CD1c-positive myeloid dendritic cell (primary cell): Measurements from ENCODE around the gene ACYP2.

Experiments
- DNase-seq: peaks from one replicate; pipeline ENCODE4 v3.0.0-alpha.2; 2016; ENCODE audit errors: extremely low spot score

ACYP2 gene

GRCh38 chr2:54329482-54330161 lies 214.2 kb downstream of the ACYP2 start:
- no peak for DNase-seq

- peak; percentile 91 for DNase-seq
These were observed 214.9 kb downstream of the ACYP2 start for GRCh38 chr2:54330162-54330925.

- no peak for DNase-seq
These were observed 215.8 kb downstream of the ACYP2 start for GRCh38 chr2:54330926-54331835.

GRCh38 chr2:54332386-54332785 lies 217.0 kb downstream of the ACYP2 start:
- DNase-seq: no peak

GRCh38 chr2:54336136-54336976 lies 220.9 kb downstream of the ACYP2 start:
- no peak for DNase-seq

GRCh38 chr2:54336977-54337255 lies 221.5 kb downstream of the ACYP2 start:
- DNase-seq: no peak

- no peak for DNase-seq
These were observed 226.2 kb downstream of the ACYP2 start for GRCh38 chr2:54341656-54342055.

GRCh38 chr2:54342603-54343002 lies 227.2 kb downstream of the ACYP2 start:
- no peak for DNase-seq

- DNase-seq: no peak
These were observed 232.2 kb downstream of the ACYP2 start for GRCh38 chr2:54347622-54348021.

- no peak for DNase-seq
These were observed 233.2 kb downstream of the ACYP2 start for GRCh38 chr2:54348646-54349045.

- no peak for DNase-seq
These were observed 235.0 kb downstream of the ACYP2 start for GRCh38 chr2:54350426-54350825.

- no peak for DNase-seq
These were observed 237.8 kb downstream of the ACYP2 start for GRCh38 chr2:54353216-54353615.
